Ovary (tissue), 9 donors: ENCODE data around the gene LMX1B. TPM values are rescaled to one million over a fixed set of nuclear protein-coding genes. Genes with fewer than 3 reads are reported as not detected.

Source experiments
- DNase-seq, 5 donors: peaks; one replicate each; pipeline ENCODE4 v3.0.0-alpha.2; 2019 to 2020
- H3K27ac ChIP-seq, 2 donors: fragments of 200-600 bp; one replicate each; pipeline versions ENCODE4 v1.5.1 to v1.8.0; 2019 to 2022
- H3K27me3 ChIP-seq: fragments of 200-600 bp; one replicate; pipeline ENCODE4 v1.8.0; 2022
- H3K36me3 ChIP-seq: fragments of 200-600 bp; sonication (generic); one replicate; pipeline ENCODE4 v1.5.1; 2019
- H3K4me1 ChIP-seq: one replicate; pipeline ENCODE4 v1.8.1; 2013; ENCODE audit warnings: mild to moderate bottlenecking, moderate library complexity; ENCODE audit not compliant: insufficient read depth
- H3K4me3 ChIP-seq: fragments of 200-600 bp; sonication (generic); one replicate; pipeline ENCODE4 v1.5.1; 2017
- H3K9me3 ChIP-seq, 2 donors: fragments of 200-600 bp in 1 of 2; sonication (generic) in 1 of 2; one replicate each; pipeline versions ENCODE4 v1.5.1 to v1.8.1; 2013 to 2019; ENCODE audit warnings: mild to moderate bottlenecking in 1 of 2, moderate library complexity in 1 of 2
- EP300 ChIP-seq: sonication (generic); formaldehyde crosslinking; IDR thresholded peaks from one replicate; pipeline ENCODE4 v1.6.1; 2017; ENCODE audit warnings: antibody characterized with exemption
- POLR2A ChIP-seq: fragments of 450-650 bp; IDR thresholded peaks from one replicate; pipeline ENCODE4 v1.6.1; 2017; ENCODE audit warnings: antibody characterized with exemption, mild to moderate bottlenecking, moderate library complexity
- WGBS, 3 donors: extraction: QIAGEN DNeasy Blood & Tissue Kit in 1 of 3; methylation state at CpG; one replicate each; pipeline versions ENCODE4 v1.1.5 to v1.1.7; 2013 to 2017; 5-methylcytosine and 5-hydroxymethylcytosine counted together
- intact Hi-C, 4 donors: fragments of 100-400 bp; cut with DNase I; formaldehyde crosslinking; loops; one replicate each; pipeline versions ENCODE4 v1.11.0 to v1.15.1; 2022 to 2023
- polyA plus RNA-seq, 2 donors: library from polyadenylated mRNA; stranded (reverse); fragments of 200-250 nt in 1 of 2; fragments of 350-450 nt in 1 of 2; fragmentation: Illumina TruSeq in 1 of 2; extraction: RNeasy Lipid Tissue Mini Kit (QIAGEN cat#74804) in 1 of 2; gene quantifications; one replicate each; pipeline ENCODE4 v1.2.3, GENCODE V29; 2013 to 2014
- total RNA-seq, 7 donors: library from RNA; depleted of rRNA in 2 of 7; stranded (reverse); fragments of >200 nt in 2 of 7; fragmentation: NEBNext Ultra II Directional in 3 of 7; extraction: Animal tissue kit (Norgen Biotek cat#: 25700) in 3 of 7; gene quantifications; one replicate each; pipeline versions ENCODE4 v1.1.0 to v1.2.4, GENCODE V29; 2016 to 2023
- TF ChIP-seq, protein P1 (sequence below), 3 donors: fragments of 450-650 bp in 2 of 3; fragments of 200-600 bp in 1 of 3; IDR thresholded peaks; one replicate each; pipeline versions ENCODE4 v1.5.1 to v1.8.0; 2016 to 2022; ENCODE audit warnings: antibody characterized with exemption in 3 of 3, mild to moderate bottlenecking in 1 of 3
- donor health status: DM: no; HTN: no; CAD: no; lungs with moderate emphysema.
- donor health status: DM: no; HTN: no; CAD: no.
- donor health status: Bipolar disorder and iron deficiency.
- donor health status: DM: yes; HTN: yes; CAD: no.
- donor health status: DM: no; HTN: no; CAD: no.
- donor health status: DM: yes; HTN: yes; CAD: no.

The LMX1B gene
- total and polyA plus RNA-seq, 9 donors: 0.08 to 0.20 TPM; not detected in 7

DNA sequence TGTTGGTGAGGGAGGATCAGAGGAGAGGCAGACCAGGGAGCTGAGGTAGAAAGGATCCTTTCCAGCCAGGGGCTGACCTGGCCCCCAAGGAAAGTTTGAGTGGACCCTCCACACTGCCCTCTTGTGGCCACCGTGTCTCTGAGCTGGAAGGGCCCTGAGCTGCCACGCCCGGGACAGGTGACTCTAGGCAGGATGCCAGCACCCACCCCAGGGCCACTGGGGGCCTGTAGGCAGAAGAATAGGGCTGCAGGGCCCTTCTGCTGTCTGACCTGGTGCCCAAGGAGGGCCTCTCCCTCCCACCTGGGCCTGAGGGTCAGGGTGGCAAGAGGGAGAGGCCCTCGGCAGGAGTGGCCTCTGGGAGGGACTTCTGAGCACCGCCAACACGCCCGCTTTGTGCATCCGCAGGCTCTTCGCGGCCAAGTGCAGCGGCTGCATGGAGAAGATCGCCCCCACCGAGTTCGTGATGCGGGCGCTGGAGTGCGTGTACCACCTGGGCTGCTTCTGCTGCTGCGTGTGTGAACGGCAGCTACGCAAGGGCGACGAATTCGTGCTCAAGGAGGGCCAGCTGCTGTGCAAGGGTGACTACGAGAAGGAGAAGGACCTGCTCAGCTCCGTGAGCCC lies 76.8 kb downstream of the LMX1B start:
- H3K36me3 ChIP-seq: no peaks in the 10 kb centered on the region
- no peak overlapping the region for H3K27ac ChIP-seq
- no peaks in the 10 kb centered on the region for H3K27me3 ChIP-seq
- no peaks in the 10 kb centered on the region for H3K9me3 ChIP-seq
- TF ChIP-seq EP300: no peak
- TF ChIP-seq, protein P1, sequence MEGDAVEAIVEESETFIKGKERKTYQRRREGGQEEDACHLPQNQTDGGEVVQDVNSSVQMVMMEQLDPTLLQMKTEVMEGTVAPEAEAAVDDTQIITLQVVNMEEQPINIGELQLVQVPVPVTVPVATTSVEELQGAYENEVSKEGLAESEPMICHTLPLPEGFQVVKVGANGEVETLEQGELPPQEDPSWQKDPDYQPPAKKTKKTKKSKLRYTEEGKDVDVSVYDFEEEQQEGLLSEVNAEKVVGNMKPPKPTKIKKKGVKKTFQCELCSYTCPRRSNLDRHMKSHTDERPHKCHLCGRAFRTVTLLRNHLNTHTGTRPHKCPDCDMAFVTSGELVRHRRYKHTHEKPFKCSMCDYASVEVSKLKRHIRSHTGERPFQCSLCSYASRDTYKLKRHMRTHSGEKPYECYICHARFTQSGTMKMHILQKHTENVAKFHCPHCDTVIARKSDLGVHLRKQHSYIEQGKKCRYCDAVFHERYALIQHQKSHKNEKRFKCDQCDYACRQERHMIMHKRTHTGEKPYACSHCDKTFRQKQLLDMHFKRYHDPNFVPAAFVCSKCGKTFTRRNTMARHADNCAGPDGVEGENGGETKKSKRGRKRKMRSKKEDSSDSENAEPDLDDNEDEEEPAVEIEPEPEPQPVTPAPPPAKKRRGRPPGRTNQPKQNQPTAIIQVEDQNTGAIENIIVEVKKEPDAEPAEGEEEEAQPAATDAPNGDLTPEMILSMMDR (IDR thresholded peaks at IDR 0.05): no peak
- no peak for TF ChIP-seq POLR2A
- 54 to 69% (median 63%) methylated on average over 25 of the region's 25 CpGs for WGBS, 3 donors
- intact Hi-C loops: no loop called here
- no peaks in the 10 kb centered on the region for H3K4me1 ChIP-seq
- no peak overlapping the region for H3K4me3 ChIP-seq
- DNase-seq: peak in 1 of 5 donors; percentile 28

DNA sequence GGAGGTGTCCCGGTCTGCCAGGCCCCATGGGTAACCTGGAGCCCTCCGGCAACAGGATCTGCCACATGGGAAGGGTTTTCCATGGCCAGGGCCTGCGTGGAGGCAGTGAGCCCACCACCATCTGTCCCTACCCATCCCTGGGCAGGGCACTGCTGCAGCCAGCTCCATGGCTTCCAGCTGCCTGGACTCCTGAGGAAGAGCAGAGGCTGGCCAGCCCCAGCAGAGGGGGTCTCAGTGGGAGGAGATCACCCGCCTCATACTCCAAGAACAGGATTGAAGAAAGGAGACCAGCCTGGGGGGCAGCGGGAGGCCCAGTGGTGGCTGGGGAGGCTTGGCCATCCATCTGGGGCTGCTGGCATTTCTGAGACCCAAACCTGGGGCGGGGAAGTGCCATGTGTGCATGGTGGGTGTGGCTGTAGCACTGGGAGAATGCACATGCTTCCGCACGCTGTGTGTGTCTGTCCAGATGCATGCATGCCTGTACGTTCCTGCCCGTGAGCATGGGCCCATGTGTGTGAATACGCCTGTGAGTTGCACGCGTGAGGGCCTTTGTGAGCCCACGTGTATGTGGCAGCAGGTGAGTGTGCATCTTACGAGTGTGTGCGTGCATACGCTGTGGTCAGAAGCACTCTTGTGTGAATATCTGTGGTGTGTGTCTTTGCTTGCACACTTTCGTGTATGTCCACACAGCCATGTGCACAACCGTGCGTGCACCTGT lies 78.5 kb downstream of the LMX1B start:
- Histone ChIP-seq H3K27ac (no peak overlapping the region), H3K4me3 (no peak overlapping the region), H3K27me3 (no peaks in the 10 kb centered on the region), H3K4me1 (no peaks in the 10 kb centered on the region), H3K9me3 (no peaks in the 10 kb centered on the region), H3K36me3 (no peaks in the 10 kb centered on the region)
- intact Hi-C loops: no loop called here
- 92 to 97% (median 95%) methylated on average over 20 of the region's 20 CpGs for WGBS, 3 donors
- no peak for DNase-seq
- TF ChIP-seq EP300 (no peak), POLR2A (no peak)
- TF ChIP-seq, protein P1 (IDR thresholded peaks at IDR 0.05): no peak

DNA sequence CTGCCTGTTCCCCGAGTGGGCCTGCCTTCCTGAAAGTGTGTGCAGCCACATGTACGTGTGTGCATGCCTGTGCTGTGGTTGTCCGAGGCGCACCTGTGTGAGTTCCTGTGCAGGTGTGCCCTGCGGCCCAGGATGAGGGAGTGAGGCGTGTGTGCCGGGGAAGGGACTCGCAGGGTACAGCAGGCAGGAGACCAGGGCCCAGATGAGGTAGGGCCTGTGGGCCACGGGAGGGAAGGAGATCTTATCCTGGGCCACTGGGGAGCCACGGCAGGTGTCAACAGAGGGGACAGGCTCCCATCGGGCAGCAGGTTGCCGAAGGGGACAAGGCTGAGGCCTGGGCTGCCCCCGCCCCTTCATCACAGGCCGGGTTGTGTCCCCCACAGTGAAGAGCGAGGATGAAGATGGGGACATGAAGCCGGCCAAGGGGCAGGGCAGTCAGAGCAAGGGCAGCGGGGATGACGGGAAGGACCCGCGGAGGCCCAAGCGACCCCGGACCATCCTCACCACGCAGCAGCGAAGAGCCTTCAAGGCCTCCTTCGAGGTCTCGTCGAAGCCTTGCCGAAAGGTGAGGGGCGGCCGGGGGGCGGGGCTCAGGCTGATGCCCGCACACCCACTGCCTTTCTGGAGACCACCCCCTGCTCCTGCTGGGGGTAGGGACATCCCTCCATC lies 79.2 kb downstream of the LMX1B start:
- TF ChIP-seq POLR2A (no peak), EP300 (no peak)
- TF ChIP-seq, protein P1 (IDR thresholded peaks at IDR 0.05): no peak
- no peaks in the 10 kb centered on the region for H3K9me3 ChIP-seq
- no peaks in the 10 kb centered on the region for H3K36me3 ChIP-seq
- no peak overlapping the region for H3K4me3 ChIP-seq
- 89 to 92% (median 90%) methylated on average over 31 to 32 of the region's 32 CpGs for WGBS, 3 donors
- no peak overlapping the region for H3K27ac ChIP-seq
- H3K27me3 ChIP-seq: no peaks in the 10 kb centered on the region
- DNase-seq: peak in 1 of 5 donors; percentile 19
- H3K4me1 ChIP-seq: no peaks in the 10 kb centered on the region
- intact Hi-C loops: no loop called here

GRCh38 chr9:126693428-126693944 lies 79.8 kb downstream of the LMX1B start:
- no peak overlapping the region for H3K27ac ChIP-seq
- no peak overlapping the region for H3K4me3 ChIP-seq
- H3K36me3 ChIP-seq: no peaks in the 10 kb centered on the region
- no peaks in the 10 kb centered on the region for H3K27me3 ChIP-seq
- H3K4me1 ChIP-seq: no peaks in the 10 kb centered on the region
- no peaks in the 10 kb centered on the region for H3K9me3 ChIP-seq
- no peak for TF ChIP-seq POLR2A
- TF ChIP-seq, protein P1 (IDR thresholded peaks at IDR 0.05): no peak
- no peak for TF ChIP-seq EP300
- intact Hi-C loops: no loop called here
- DNase-seq: peak in 2 of 5 donors; percentile 10 to 19
- WGBS, 3 donors: 89 to 90% (median 89%) methylated on average over 14 to 20 of the region's 20 CpGs
